HL-60 (cell line): Measurements from ENCODE around the gene SOBP.

Experiments used
- DNase-seq, 2 experiments: peaks; one replicate each; pipeline ENCODE4 v3.0.0-alpha.2; 2010 to 2020; ENCODE audit warnings: low read depth in 1 of 2, low spot score in 1 of 2
- H3K27ac ChIP-seq: fragments of 250-450 bp; sonication (Bioruptor Pico); replicated peaks from 2 replicates; pipeline ENCODE4 v1.5.1; 2020; ENCODE audit warnings: mild to moderate bottlenecking, moderate library complexity
- H3K27me3 ChIP-seq: fragments of 250-450 bp; sonication (Bioruptor Pico); 2 replicates; pipeline ENCODE4 v1.5.1; 2021; ENCODE audit warnings: mild to moderate bottlenecking, moderate library complexity; ENCODE audit not compliant: insufficient read depth, poor library complexity, severe bottlenecking
- H3K4me3 ChIP-seq: replicated peaks from 2 replicates; pipeline ENCODE4 v1.5.1; 2011; ENCODE audit warnings: mild to moderate bottlenecking, control low read depth, low read length; ENCODE audit not compliant: insufficient read depth
- GABPA ChIP-seq: IDR thresholded peaks from 2 replicates; pipeline ENCODE4 v1.6.1; 2012; ENCODE audit warnings: low read depth
- POLR2AphosphoS5 ChIP-seq: IDR thresholded peaks from 2 replicates; pipeline ENCODE4 v1.6.1; 2012; ENCODE audit warnings: low read depth
- SPI1 ChIP-seq: IDR thresholded peaks from 2 replicates; pipeline ENCODE4 v1.6.1; 2012; ENCODE audit warnings: low read depth, mild to moderate bottlenecking, borderline replicate concordance
- TF ChIP-seq, protein P1 (sequence below): IDR thresholded peaks from 2 replicates; pipeline ENCODE4 v1.6.1; 2012; ENCODE audit warnings: low read depth; ENCODE audit not compliant: insufficient replicate concordance
- TF ChIP-seq, protein P2 (sequence below): IDR thresholded peaks from one replicate; pipeline ENCODE4 v1.5.1; 2011; ENCODE audit warnings: low read length, control low read depth, inconsistent platforms; ENCODE audit not compliant: insufficient read depth

Gene SOBP

DNA sequence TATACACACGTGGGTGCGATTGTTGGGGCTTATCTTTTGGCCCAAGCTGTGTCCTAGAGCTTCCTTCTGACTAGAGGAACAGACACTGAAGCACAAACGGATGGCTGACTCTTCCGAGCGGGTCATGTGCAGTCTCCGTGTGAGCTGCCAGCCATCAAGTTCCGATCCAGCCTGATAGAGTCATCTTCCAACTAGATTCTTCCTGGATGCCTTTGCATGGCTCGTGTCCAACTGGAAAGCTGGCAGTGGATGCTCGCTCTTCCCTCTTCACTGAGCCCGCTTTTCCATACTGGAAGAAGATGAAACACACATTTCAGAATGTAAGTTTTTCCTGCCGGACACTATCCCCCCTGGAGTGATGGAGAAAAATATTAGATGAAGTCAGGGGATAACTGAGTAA, 186.1 kb downstream of the SOBP start:
- TF ChIP-seq SPI1, result no peak
- TF ChIP-seq GABPA, result no peak
- TF ChIP-seq, protein P1, sequence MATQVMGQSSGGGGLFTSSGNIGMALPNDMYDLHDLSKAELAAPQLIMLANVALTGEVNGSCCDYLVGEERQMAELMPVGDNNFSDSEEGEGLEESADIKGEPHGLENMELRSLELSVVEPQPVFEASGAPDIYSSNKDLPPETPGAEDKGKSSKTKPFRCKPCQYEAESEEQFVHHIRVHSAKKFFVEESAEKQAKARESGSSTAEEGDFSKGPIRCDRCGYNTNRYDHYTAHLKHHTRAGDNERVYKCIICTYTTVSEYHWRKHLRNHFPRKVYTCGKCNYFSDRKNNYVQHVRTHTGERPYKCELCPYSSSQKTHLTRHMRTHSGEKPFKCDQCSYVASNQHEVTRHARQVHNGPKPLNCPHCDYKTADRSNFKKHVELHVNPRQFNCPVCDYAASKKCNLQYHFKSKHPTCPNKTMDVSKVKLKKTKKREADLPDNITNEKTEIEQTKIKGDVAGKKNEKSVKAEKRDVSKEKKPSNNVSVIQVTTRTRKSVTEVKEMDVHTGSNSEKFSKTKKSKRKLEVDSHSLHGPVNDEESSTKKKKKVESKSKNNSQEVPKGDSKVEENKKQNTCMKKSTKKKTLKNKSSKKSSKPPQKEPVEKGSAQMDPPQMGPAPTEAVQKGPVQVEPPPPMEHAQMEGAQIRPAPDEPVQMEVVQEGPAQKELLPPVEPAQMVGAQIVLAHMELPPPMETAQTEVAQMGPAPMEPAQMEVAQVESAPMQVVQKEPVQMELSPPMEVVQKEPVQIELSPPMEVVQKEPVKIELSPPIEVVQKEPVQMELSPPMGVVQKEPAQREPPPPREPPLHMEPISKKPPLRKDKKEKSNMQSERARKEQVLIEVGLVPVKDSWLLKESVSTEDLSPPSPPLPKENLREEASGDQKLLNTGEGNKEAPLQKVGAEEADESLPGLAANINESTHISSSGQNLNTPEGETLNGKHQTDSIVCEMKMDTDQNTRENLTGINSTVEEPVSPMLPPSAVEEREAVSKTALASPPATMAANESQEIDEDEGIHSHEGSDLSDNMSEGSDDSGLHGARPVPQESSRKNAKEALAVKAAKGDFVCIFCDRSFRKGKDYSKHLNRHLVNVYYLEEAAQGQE, result no peak
- TF ChIP-seq, protein P2, sequence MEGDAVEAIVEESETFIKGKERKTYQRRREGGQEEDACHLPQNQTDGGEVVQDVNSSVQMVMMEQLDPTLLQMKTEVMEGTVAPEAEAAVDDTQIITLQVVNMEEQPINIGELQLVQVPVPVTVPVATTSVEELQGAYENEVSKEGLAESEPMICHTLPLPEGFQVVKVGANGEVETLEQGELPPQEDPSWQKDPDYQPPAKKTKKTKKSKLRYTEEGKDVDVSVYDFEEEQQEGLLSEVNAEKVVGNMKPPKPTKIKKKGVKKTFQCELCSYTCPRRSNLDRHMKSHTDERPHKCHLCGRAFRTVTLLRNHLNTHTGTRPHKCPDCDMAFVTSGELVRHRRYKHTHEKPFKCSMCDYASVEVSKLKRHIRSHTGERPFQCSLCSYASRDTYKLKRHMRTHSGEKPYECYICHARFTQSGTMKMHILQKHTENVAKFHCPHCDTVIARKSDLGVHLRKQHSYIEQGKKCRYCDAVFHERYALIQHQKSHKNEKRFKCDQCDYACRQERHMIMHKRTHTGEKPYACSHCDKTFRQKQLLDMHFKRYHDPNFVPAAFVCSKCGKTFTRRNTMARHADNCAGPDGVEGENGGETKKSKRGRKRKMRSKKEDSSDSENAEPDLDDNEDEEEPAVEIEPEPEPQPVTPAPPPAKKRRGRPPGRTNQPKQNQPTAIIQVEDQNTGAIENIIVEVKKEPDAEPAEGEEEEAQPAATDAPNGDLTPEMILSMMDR, result no peak
- TF ChIP-seq POLR2AphosphoS5, result no peak
- no peak for DNase-seq
- H3K4me3 ChIP-seq, result no peak overlapping the region
- H3K27ac ChIP-seq, result no peak overlapping the region
- no peaks in the 10 kb centered on the region for H3K27me3 ChIP-seq

DNA sequence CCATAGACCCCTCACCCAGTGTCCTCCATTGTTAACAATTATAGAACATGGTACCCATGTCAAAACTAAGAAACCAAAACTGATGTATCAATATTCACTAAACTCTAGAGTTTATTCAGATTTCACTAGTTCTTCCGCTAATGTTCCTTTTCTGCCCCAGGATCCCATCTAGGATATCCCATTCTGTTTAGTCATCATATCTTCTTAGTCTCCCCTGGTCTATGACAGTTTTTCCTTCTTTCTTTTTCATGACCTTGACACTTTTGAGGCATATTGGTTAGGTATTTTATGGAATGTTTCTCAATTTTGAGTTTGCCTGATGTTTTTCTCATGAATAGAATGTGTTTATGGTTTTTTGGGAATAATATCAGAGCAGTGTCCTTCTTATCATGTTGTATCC, 187.5 kb downstream of the SOBP start:
- Histone ChIP-seq H3K27ac (no peak overlapping the region), H3K27me3 (no peaks in the 10 kb centered on the region), H3K4me3 (no peak overlapping the region)
- TF ChIP-seq, protein P2, result no peak
- TF ChIP-seq, protein P1, result no peak
- TF ChIP-seq GABPA, result no peak
- TF ChIP-seq POLR2AphosphoS5, result no peak
- no peak for TF ChIP-seq SPI1
- no peak for DNase-seq

DNA sequence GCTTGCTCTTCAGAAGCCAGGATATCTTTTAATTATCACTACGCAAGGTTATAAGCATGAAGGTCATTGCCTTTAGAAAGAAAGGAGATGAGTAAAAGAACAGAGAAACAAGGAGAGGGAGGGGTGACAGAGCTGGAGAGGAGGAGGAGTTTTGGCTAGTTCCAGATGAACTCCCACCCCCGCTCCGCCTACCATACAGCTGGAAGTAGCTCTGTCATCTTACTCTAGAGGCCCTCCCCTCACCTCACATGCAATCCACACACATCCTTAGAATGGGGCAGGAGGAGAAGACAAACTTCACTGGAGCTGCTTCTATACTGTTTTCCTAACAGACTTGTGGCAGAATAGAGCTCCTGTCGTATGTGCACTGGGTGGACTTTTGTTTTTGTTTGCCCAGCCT, 189.5 kb downstream of the SOBP start:
- no peak for DNase-seq
- TF ChIP-seq GABPA (no peak), SPI1 (no peak), POLR2AphosphoS5 (no peak)
- TF ChIP-seq, protein P1, result no peak
- TF ChIP-seq, protein P2, result no peak
- Histone ChIP-seq H3K4me3 (no peak overlapping the region), H3K27me3 (no peaks in the 10 kb centered on the region), H3K27ac (no peak overlapping the region)
